GM12878 (cell line): ENCODE results near the gene KCTD19. TPM values are rescaled to one million over a fixed set of nuclear protein-coding genes. Genes with fewer than 3 reads are reported as not detected.

Experiments used
- ATAC-seq: fragments of 200-7000 bp; cut with Tn5 transposase; 3 replicates; pipeline ENCODE4 v1.9.1; 2020; ENCODE audit warnings: mild to moderate bottlenecking, moderate library complexity
- BruUV-seq: library from RNA; stranded (reverse); fragments of 400-500 nt; replicated peaks from 2 replicates; lab custom pipeline; 2021; lab: Mats Ljungman, UMichigan
- CTCF ChIA-PET: fragments of 300-600 bp; sonication (Branson Sonifier 250); formaldehyde crosslinking; extraction: SDS; loops from one replicate; lab custom pipeline; 2021; ENCODE audit warnings: inconsistent platforms; lab: Yijun Ruan, JAX
- POLR2A ChIA-PET: fragments of 350-600 bp; formaldehyde crosslinking; extraction: SDS; loops from one replicate; lab custom pipeline; 2021; ENCODE audit warnings: inconsistent platforms; lab: Charles Lee
- RAD21 ChIA-PET: fragments of 300-600 bp; sonication (Branson Sonifier 250); formaldehyde crosslinking; loops from one replicate; lab custom pipeline; 2023; ENCODE audit warnings: antibody characterized with exemption; ENCODE audit not compliant: unreplicated experiment; lab: Charles Lee
- SMC1A ChIA-PET: fragments of 300-600 bp; sonication (Branson Sonifier 250); formaldehyde crosslinking; loops from one replicate; lab custom pipeline; 2023; ENCODE audit not compliant: unreplicated experiment, uncharacterized antibody; lab: Charles Lee
- DNase-seq: peaks from one replicate; pipeline ENCODE4 v3.0.0-alpha.2; 2011; ENCODE audit warnings: low read depth, low spot score
- FAIRE-seq: peaks from 3 replicates; lab custom pipeline; 2011; peaks lifted over from hg19 to GRCh38; lab: Jason Lieb, UNC
- H2AFZ ChIP-seq: 2 replicates; pipeline ENCODE4 v1.6.0; 2011; ENCODE audit warnings: low read depth, low read length, control low read depth; ENCODE audit not compliant: control insufficient read depth
- H3K27ac ChIP-seq: 2 replicates; pipeline ENCODE4 v1.5.1; 2011; ENCODE audit warnings: control low read depth; ENCODE audit not compliant: control insufficient read depth, insufficient read depth
- H3K27me3 ChIP-seq, 2 experiments: replicated peaks in 1 of 2; 2 replicates each; pipeline versions ENCODE4 v1.6.0 to v1.6.1; 2011; ENCODE audit warnings: low read length in 1 of 2; ENCODE audit not compliant: control insufficient read depth in 2 of 2, insufficient read depth in 2 of 2
- H3K36me3 ChIP-seq, 2 experiments: 2 replicates each; pipeline ENCODE4 v1.5.1; 2011; ENCODE audit warnings: low read length in 1 of 2; ENCODE audit not compliant: control insufficient read depth in 2 of 2, insufficient read depth in 2 of 2
- H3K4me1 ChIP-seq: 2 replicates; pipeline ENCODE4 v1.6.1; 2011; ENCODE audit warnings: mild to moderate bottlenecking, low read length, moderate library complexity, mixed read lengths; ENCODE audit not compliant: control insufficient read depth, insufficient read depth
- H3K4me2 ChIP-seq: 2 replicates; pipeline ENCODE4 v1.6.0; 2011; ENCODE audit warnings: control low read depth; ENCODE audit not compliant: control insufficient read depth, insufficient read depth
- H3K4me3 ChIP-seq: fragments of 200-600 bp; sonication (generic); 2 replicates; pipeline ENCODE4 v1.5.1; 2016
- H3K79me2 ChIP-seq: 2 replicates; pipeline ENCODE4 v1.6.0; 2011; ENCODE audit warnings: low read length; ENCODE audit not compliant: control insufficient read depth, insufficient read depth
- H3K9ac ChIP-seq: 2 replicates; pipeline ENCODE4 v1.8.0; 2011; ENCODE audit warnings: low read length, control low read depth, mixed read lengths; ENCODE audit not compliant: control insufficient read depth, insufficient read depth
- H3K9me3 ChIP-seq: replicated peaks from 3 replicates; pipeline ENCODE4 v1.5.1; 2011; ENCODE audit warnings: mild to moderate bottlenecking, low read length; ENCODE audit not compliant: control insufficient read depth, insufficient read depth
- H4K20me1 ChIP-seq: 2 replicates; pipeline ENCODE4 v1.6.0; 2011; ENCODE audit not compliant: control insufficient read depth, insufficient read depth
- ATF2 ChIP-seq: IDR thresholded peaks from 2 replicates; pipeline ENCODE4 v1.6.1; 2012; ENCODE audit warnings: low read length, inconsistent platforms
- IKZF2 ChIP-seq, 2 experiments: fragments of 450-650 bp; IDR thresholded peaks; 2 replicates each; pipeline ENCODE4 v1.6.1; 2017; ENCODE audit warnings: mild to moderate bottlenecking in 2 of 2, moderate library complexity in 2 of 2
- PAX8 ChIP-seq: fragments of 450-650 bp; IDR thresholded peaks from 2 replicates; pipeline ENCODE4 v1.6.1; 2017; ENCODE audit warnings: mild to moderate bottlenecking, moderate library complexity
- PML ChIP-seq: IDR thresholded peaks from 2 replicates; pipeline ENCODE4 v1.6.1; 2012; ENCODE audit warnings: low read length, inconsistent platforms
- SKIL ChIP-seq: fragments of 450-650 bp; IDR thresholded peaks from 2 replicates; pipeline ENCODE4 v1.6.1; 2017; ENCODE audit warnings: mild to moderate bottlenecking, low read depth, inconsistent platforms; ENCODE audit not compliant: poor library complexity, severe bottlenecking
- ZNF207 ChIP-seq: fragments of 450-650 bp; IDR thresholded peaks from 2 replicates; pipeline ENCODE4 v1.6.1; 2014; ENCODE audit warnings: antibody characterized with exemption, mild to moderate bottlenecking, borderline replicate concordance
- ZSCAN29 ChIP-seq: fragments of 450-650 bp; IDR thresholded peaks from 2 replicates; pipeline ENCODE4 v1.6.1; 2017; ENCODE audit warnings: mild to moderate bottlenecking, moderate library complexity
- WGBS: methylation state at CpG from one replicate; pipeline ENCODE4 v1.1.6; 2016; ENCODE audit warnings: low lambda C conversion rate; ENCODE audit not compliant: insufficient replicate concordance, insufficient coverage; ENCODE audit errors: missing lambda C conversion rate; 5-methylcytosine and 5-hydroxymethylcytosine counted together
- in situ Hi-C: fragments of 300-500 bp; cut with MboI; formaldehyde crosslinking; loops from 9 replicates; pipeline ENCODE4 v1.14.3; 2018; ENCODE audit warnings: mixed read lengths
- intact Hi-C: fragments of 100-400 bp; cut with micrococcal nuclease; formaldehyde crosslinking; loops from one replicate; pipeline ENCODE4 v1.14.2; 2022; ENCODE audit not compliant: unreplicated experiment
- polyA plus RNA-seq, 11 experiments: library from polyadenylated mRNA; depleted of rRNA in 4 of 11; unstranded in 6 of 11; stranded (reverse) in 5 of 11; fragments of >200 nt; fragmentation: Nextera tagmentation in 4 of 11; fragmentation: Illumina TruSeq in 1 of 11; extraction: Ambion mirVana in 4 of 11; extraction: Trizol in 1 of 11; gene quantifications; 1 replicate in 1 of 11; 2 replicates in 10 of 11; pipeline versions ENCODE4 v1.2.1 to v1.2.3, GENCODE V29; 2011 to 2016; ENCODE audit warnings: inconsistent platforms in 2 of 11, missing spikeins in 2 of 11, low read depth in 1 of 11
- total RNA-seq, 4 experiments: library from RNA; depleted of rRNA in 3 of 4; stranded (reverse); fragments of >200 nt in 3 of 4; fragmentation: Illumina TruSeq in 1 of 4; extraction: Trizol in 1 of 4; gene quantifications; 2 replicates each; pipeline versions ENCODE4 v1.2.1 to v1.2.3, GENCODE V29; 2013 to 2021
- TF ChIP-seq, protein P1 (sequence below): fragments of 450-650 bp; IDR thresholded peaks from 2 replicates; pipeline ENCODE4 v1.6.1; 2016; ENCODE audit warnings: mild to moderate bottlenecking
- TF ChIP-seq, protein P2 (sequence below): IDR thresholded peaks from 2 replicates; pipeline ENCODE4 v1.6.1; 2011; ENCODE audit warnings: borderline replicate concordance, low read depth, mild to moderate bottlenecking, moderate library complexity, low read length; ENCODE audit not compliant: insufficient read depth, poor library complexity, severe bottlenecking
- TF ChIP-seq, protein P3 (sequence below): fragments of 450-650 bp; IDR thresholded peaks from 2 replicates; pipeline ENCODE4 v1.6.1; 2018; ENCODE audit warnings: mild to moderate bottlenecking, low read depth, moderate library complexity; ENCODE audit not compliant: partially characterized antibody

KCTD19 gene
- total and polyA plus RNA-seq, 10 of the 15 experiments (the other 5 are each of a cell fraction or from before 2014, with no cell fraction given): 1.6 to 8.9 (median 3.9) TPM

DNA sequence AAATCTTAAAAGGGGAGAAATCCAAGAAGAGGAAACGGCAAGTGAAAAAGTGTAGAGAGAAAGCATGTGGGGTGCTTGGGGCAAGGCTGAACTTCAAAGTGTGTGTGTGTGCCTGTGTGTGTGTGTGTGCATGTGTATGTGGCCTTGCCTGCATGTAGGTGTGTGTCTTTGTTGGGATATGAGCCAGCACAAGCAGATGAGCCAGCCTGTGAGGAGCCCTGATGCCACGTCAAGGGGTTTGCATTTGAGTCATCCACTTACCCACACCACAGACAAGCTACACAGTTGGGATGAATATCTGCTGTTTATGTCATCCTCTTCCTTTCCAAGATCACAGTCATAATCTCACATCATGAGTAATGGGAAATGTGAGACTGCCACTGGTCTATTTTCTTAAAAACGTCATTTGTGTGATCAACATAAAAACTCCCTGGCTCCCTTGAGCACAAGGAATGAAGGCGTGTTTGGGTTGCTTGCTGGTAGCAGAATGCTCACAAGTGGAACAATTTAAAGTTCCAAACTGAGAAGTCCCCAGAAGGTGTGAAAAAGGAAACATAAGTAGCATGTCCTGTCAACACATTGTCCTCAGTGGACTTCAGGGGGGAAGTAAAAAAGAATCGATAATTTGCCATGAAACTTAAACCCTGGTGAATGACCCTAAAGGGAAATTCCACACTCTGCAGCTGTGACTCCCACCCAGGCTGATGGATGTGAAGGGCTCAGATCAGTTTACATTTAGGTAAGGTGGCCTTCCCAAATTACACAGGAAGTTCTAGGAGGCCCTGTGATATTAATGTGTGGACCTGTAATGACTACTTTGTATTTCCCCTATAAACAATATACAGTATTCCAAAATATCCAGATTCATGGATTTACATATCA, 14.7 kb downstream of the KCTD19 start (continued):
- TF ChIP-seq SKIL: peak; percentile 73
- TF ChIP-seq ZNF207: no peak
- TF ChIP-seq ZSCAN29: no peak
- peak; percentile 99 for TF ChIP-seq IKZF2 (IDR thresholded peaks at IDR 0.05)
- 0 out of 2 replicates have a peak, but pooled peaks have one; percentile 52 for TF ChIP-seq PML
- TF ChIP-seq, protein P1, sequence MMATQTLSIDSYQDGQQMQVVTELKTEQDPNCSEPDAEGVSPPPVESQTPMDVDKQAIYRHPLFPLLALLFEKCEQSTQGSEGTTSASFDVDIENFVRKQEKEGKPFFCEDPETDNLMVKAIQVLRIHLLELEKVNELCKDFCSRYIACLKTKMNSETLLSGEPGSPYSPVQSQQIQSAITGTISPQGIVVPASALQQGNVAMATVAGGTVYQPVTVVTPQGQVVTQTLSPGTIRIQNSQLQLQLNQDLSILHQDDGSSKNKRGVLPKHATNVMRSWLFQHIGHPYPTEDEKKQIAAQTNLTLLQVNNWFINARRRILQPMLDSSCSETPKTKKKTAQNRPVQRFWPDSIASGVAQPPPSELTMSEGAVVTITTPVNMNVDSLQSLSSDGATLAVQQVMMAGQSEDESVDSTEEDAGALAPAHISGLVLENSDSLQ: peak; percentile 49

- 73% methylated on average over 3 of the region's 3 CpGs for WGBS
- ChIA-PET CTCF (interaction anchor here (0.9 to 3.7 kb wide), 2 partner anchors 15 to 50 kb away, joined by 3 to 20 read pairs; partner anchors contain the start of genes KCTD19 and LRRC36), POLR2A (interaction anchor here (0.7 kb wide), 1 partner anchor 15 kb away, joined by 3 read pairs; no protein-coding TSS in a partner anchor), SMC1A (interaction anchor here (1.1 to 1.5 kb wide), 3 partner anchors 17 to 29 kb away, joined by 3 read pairs; no protein-coding TSS in a partner anchor), RAD21 (interaction anchor here (1.5 kb wide), 2 partner anchors 32 to 50 kb away, joined by 3 to 5 read pairs; no protein-coding TSS in a partner anchor)
- no TSS peak for BruUV-seq
- H3K4me1 ChIP-seq: peaks cover 25% of the 10 kb centered on the region
- no peaks in the 10 kb centered on the region for H3K79me2 ChIP-seq
- no peak overlapping the region for H2AFZ ChIP-seq
- FAIRE-seq (no peak), DNase-seq (no peak), ATAC-seq (no peak)
- no peaks in the 10 kb centered on the region for H4K20me1 ChIP-seq
- H3K27ac ChIP-seq: no peak overlapping the region
- no peaks in the 10 kb centered on the region for H3K36me3 ChIP-seq
- no peak overlapping the region for H3K4me3 ChIP-seq
- no peaks in the 10 kb centered on the region for H3K27me3 ChIP-seq
- intact Hi-C loops: no loop called here
- H3K4me2 ChIP-seq: no peak overlapping the region
- no peaks in the 10 kb centered on the region for H3K9me3 ChIP-seq
- in situ Hi-C loops: no loop called here
- H3K9ac ChIP-seq: no peak overlapping the region
- TF ChIP-seq ATF2: no peak
- TF ChIP-seq, protein P2, sequence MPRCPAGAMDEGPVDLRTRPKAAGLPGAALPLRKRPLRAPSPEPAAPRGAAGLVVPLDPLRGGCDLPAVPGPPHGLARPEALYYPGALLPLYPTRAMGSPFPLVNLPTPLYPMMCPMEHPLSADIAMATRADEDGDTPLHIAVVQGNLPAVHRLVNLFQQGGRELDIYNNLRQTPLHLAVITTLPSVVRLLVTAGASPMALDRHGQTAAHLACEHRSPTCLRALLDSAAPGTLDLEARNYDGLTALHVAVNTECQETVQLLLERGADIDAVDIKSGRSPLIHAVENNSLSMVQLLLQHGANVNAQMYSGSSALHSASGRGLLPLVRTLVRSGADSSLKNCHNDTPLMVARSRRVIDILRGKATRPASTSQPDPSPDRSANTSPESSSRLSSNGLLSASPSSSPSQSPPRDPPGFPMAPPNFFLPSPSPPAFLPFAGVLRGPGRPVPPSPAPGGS: no peak
- TF ChIP-seq, protein P3, sequence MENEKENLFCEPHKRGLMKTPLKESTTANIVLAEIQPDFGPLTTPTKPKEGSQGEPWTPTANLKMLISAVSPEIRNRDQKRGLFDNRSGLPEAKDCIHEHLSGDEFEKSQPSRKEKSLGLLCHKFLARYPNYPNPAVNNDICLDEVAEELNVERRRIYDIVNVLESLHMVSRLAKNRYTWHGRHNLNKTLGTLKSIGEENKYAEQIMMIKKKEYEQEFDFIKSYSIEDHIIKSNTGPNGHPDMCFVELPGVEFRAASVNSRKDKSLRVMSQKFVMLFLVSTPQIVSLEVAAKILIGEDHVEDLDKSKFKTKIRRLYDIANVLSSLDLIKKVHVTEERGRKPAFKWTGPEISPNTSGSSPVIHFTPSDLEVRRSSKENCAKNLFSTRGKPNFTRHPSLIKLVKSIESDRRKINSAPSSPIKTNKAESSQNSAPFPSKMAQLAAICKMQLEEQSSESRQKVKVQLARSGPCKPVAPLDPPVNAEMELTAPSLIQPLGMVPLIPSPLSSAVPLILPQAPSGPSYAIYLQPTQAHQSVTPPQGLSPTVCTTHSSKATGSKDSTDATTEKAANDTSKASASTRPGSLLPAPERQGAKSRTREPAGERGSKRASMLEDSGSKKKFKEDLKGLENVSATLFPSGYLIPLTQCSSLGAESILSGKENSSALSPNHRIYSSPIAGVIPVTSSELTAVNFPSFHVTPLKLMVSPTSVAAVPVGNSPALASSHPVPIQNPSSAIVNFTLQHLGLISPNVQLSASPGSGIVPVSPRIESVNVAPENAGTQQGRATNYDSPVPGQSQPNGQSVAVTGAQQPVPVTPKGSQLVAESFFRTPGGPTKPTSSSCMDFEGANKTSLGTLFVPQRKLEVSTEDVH: no peak
- TF ChIP-seq PAX8: no peak
These were observed 16.0 kb downstream of the KCTD19 start for GRCh38 chr16:67310561-67310960.
